Mesendoderm (in vitro differentiated cells): Measurements from ENCODE around the gene STAT4.
A peak's percentile ranks its signal among the peaks of the same experiment; 100 is the strongest.

ENCODE experiments used
- DNase-seq: peaks from one replicate; pipeline ENCODE4 v3.0.0; 2013
- H2AK5ac ChIP-seq: 2 replicates; pipeline ENCODE4 v1.6.1; 2013; ENCODE audit warnings: low read length, inconsistent platforms
- H2BK120ac ChIP-seq: 2 replicates; pipeline ENCODE4 v1.6.1; 2013; ENCODE audit warnings: low read depth, mild to moderate bottlenecking, low read length, moderate library complexity, mixed read lengths
- H2BK15ac ChIP-seq: replicated peaks from 2 replicates; pipeline ENCODE4 v1.6.1; 2013; ENCODE audit warnings: low read depth, mild to moderate bottlenecking, moderate library complexity
- H2BK5ac ChIP-seq: 2 replicates; pipeline ENCODE4 v1.6.1; 2013; ENCODE audit warnings: low read length, inconsistent platforms
- H3K18ac ChIP-seq: 2 replicates; pipeline ENCODE4 v1.6.1; 2013; ENCODE audit warnings: mild to moderate bottlenecking, low read length, mixed read lengths
- H3K23ac ChIP-seq: one replicate; pipeline ENCODE4 v1.6.1; 2013; ENCODE audit warnings: low read length
- H3K27ac ChIP-seq: 2 replicates; pipeline ENCODE4 v1.5.1; 2013; ENCODE audit warnings: low read depth, mild to moderate bottlenecking, inconsistent platforms, low read length, moderate library complexity
- H3K27me3 ChIP-seq: 2 replicates; pipeline ENCODE4 v1.6.1; 2013; ENCODE audit warnings: low read length, control low read depth, mild to moderate bottlenecking, inconsistent platforms; ENCODE audit not compliant: insufficient read depth, poor library complexity
- H3K36me3 ChIP-seq: 2 replicates; pipeline ENCODE4 v1.6.1; 2013; ENCODE audit warnings: low read length, inconsistent platforms; ENCODE audit not compliant: control insufficient read depth, insufficient read depth
- H3K4ac ChIP-seq: one replicate; pipeline ENCODE4 v1.6.1; 2013; ENCODE audit warnings: low read depth, mild to moderate bottlenecking, low read length, moderate library complexity
- H3K4me1 ChIP-seq: 2 replicates; pipeline ENCODE4 v1.6.1; 2013; ENCODE audit warnings: low read depth, low read length, inconsistent platforms; ENCODE audit not compliant: control insufficient read depth
- H3K4me2 ChIP-seq: 2 replicates; pipeline ENCODE4 v1.6.1; 2013; ENCODE audit warnings: low read length
- H3K4me3 ChIP-seq: 2 replicates; pipeline ENCODE4 v1.5.1; 2013; ENCODE audit warnings: mild to moderate bottlenecking, low read length
- H3K56ac ChIP-seq: one replicate; pipeline ENCODE4 v1.6.1; 2013; ENCODE audit warnings: low read length
- H3K79me1 ChIP-seq: 2 replicates; pipeline ENCODE4 v1.6.1; 2013; ENCODE audit warnings: low read length, inconsistent platforms
- H3K79me2 ChIP-seq: 2 replicates; pipeline ENCODE4 v1.6.1; 2013; ENCODE audit warnings: mild to moderate bottlenecking, low read length; ENCODE audit not compliant: control insufficient read depth, insufficient read depth
- H3K9ac ChIP-seq: 2 replicates; pipeline ENCODE4 v1.6.1; 2013; ENCODE audit warnings: low read length, inconsistent platforms
- H4K5ac ChIP-seq: one replicate; pipeline ENCODE4 v1.6.1; 2013; ENCODE audit warnings: low read length
- H4K8ac ChIP-seq: one replicate; pipeline ENCODE4 v1.6.1; 2013; ENCODE audit warnings: low read depth, mild to moderate bottlenecking, control low read depth, low read length, moderate library complexity
- WGBS: extraction: QIAGEN DNeasy Blood & Tissue Kit; methylation state at CpG from one replicate; pipeline ENCODE4 v1.1.7; 2013; ENCODE audit warnings: low lambda C conversion rate, missing lambda C conversion rate; ENCODE audit not compliant: insufficient coverage; ENCODE audit errors: extremely low coverage; 5-methylcytosine and 5-hydroxymethylcytosine counted together

Gene STAT4

GRCh38 chr2:190993292-190993643, 157.5 kb downstream of the STAT4 start:
- H4K8ac ChIP-seq = no peak overlapping the region
- H3K27me3 ChIP-seq = no peaks in the 10 kb centered on the region
- H3K9ac ChIP-seq = no peak overlapping the region
- H2BK15ac ChIP-seq = no peak overlapping the region
- WGBS = no CpG with 5 or more reads among the region's 6 CpGs
- no peaks in the 10 kb centered on the region for H3K79me2 ChIP-seq
- H2BK5ac ChIP-seq = no peak overlapping the region
- no peak for DNase-seq
- no peak overlapping the region for H2BK120ac ChIP-seq
- H3K18ac ChIP-seq = no peak overlapping the region
- no peaks in the 10 kb centered on the region for H3K4me1 ChIP-seq
- H3K4ac ChIP-seq = no peak overlapping the region
- H3K4me3 ChIP-seq = no peak overlapping the region
- H3K27ac ChIP-seq = no peak overlapping the region
- H3K79me1 ChIP-seq = no peaks in the 10 kb centered on the region
- H3K4me2 ChIP-seq = no peak overlapping the region
- H3K23ac ChIP-seq = no peak overlapping the region
- peaks cover 7% of the 10 kb centered on the region for H3K36me3 ChIP-seq
- H3K56ac ChIP-seq = no peak overlapping the region
- H2AK5ac ChIP-seq = no peak overlapping the region
- no peak overlapping the region for H4K5ac ChIP-seq

DNA sequence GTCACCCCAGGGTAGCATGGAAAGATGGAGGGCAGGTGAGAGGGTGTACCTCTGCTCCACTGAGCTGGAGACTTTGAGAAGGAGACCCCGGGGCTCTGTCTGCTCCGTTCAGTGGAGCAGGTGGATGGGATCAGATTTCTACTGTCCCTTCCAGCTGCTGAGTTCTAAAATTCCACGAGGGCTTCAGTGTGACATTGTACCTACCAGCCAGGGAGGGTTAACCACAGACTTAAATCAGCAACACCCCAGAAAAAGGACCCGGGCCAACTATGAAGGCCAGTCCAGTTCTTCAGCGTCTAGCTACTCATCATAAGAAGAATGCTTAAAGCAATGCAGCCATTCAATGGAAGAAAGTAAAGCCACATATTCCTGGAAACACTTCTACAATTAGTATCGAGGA, 160.7 kb downstream of the STAT4 start:
- no peak overlapping the region for H4K5ac ChIP-seq
- H3K79me1 ChIP-seq = no peaks in the 10 kb centered on the region
- H3K27ac ChIP-seq = no peak overlapping the region
- no peaks in the 10 kb centered on the region for H3K4me1 ChIP-seq
- no peak overlapping the region for H3K56ac ChIP-seq
- H2BK15ac ChIP-seq = no peak overlapping the region
- H2AK5ac ChIP-seq = no peak overlapping the region
- no peak overlapping the region for H3K4me2 ChIP-seq
- WGBS = no CpG with 5 or more reads among the region's 6 CpGs
- no peak overlapping the region for H4K8ac ChIP-seq
- no peak overlapping the region for H3K23ac ChIP-seq
- no peak overlapping the region for H3K9ac ChIP-seq
- no peaks in the 10 kb centered on the region for H3K27me3 ChIP-seq
- H2BK120ac ChIP-seq = no peak overlapping the region
- H2BK5ac ChIP-seq = no peak overlapping the region
- H3K36me3 ChIP-seq = peaks cover 12% of the 10 kb centered on the region
- H3K4me3 ChIP-seq = no peak overlapping the region
- DNase-seq = no peak
- H3K18ac ChIP-seq = no peak overlapping the region
- no peak overlapping the region for H3K4ac ChIP-seq
- no peaks in the 10 kb centered on the region for H3K79me2 ChIP-seq

DNA sequence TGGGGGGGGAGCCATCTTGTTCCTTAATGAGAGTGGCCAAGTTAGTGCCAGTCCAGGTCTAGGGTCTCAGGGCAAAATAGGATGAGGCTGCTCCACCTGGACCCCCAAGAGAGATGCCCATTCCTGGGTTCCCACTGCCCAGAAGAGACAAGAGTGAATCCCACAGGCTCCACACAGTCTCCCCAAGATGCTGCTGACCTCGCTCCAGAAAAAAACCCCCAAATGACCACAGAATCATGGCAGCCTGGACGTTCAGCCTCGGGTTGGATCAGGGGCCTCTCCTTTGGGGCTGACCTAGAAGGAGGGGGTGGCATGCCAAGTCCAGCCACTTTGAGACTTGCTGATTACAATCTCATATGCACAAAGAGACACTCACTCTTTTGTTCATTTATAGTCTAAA, 161.9 kb downstream of the STAT4 start:
- Histone ChIP-seq H2BK5ac (no peak overlapping the region), H4K8ac (no peak overlapping the region), H2BK15ac (no peak overlapping the region), H3K56ac (no peak overlapping the region), H3K4me3 (no peak overlapping the region), H3K36me3 (peaks cover 10% of the 10 kb centered on the region), H3K4ac (no peak overlapping the region), H3K9ac (no peak overlapping the region), H2BK120ac (no peak overlapping the region), H4K5ac (no peak overlapping the region), H3K4me1 (no peaks in the 10 kb centered on the region), H3K79me1 (no peaks in the 10 kb centered on the region), H3K4me2 (no peak overlapping the region), H3K27me3 (no peaks in the 10 kb centered on the region), H3K18ac (no peak overlapping the region), H3K27ac (no peak overlapping the region), H3K23ac (no peak overlapping the region), H2AK5ac (no peak overlapping the region), H3K79me2 (no peaks in the 10 kb centered on the region)
- DNase-seq = no peak
- no CpG with 5 or more reads among the region's 3 CpGs for WGBS

DNA sequence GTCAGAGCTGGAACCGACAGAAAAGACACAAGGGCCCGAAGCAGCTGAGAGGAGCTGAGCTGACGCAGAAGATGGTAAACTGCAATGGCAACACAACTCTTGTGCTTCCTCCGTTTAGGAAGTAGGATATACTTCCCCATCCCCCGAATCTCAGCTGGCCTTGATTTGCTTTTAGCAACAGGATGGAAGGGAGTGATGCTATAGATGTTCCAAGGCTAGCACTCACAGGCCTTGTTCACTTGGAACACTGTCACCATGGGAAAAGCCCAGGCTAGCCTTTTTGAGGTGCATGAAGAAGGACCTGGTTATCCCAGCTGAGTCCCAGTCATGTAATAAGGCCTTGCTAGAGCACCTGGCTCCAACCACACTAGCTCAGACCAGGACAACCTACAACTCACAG, 162.9 kb downstream of the STAT4 start:
- Histone ChIP-seq H2BK120ac (no peak overlapping the region), H3K4me3 (no peak overlapping the region), H3K27ac (no peak overlapping the region), H3K79me1 (no peaks in the 10 kb centered on the region), H2BK5ac (no peak overlapping the region), H3K4me2 (no peak overlapping the region), H3K27me3 (no peaks in the 10 kb centered on the region), H3K18ac (no peak overlapping the region), H2AK5ac (no peak overlapping the region), H3K4ac (no peak overlapping the region), H3K23ac (no peak overlapping the region), H4K5ac (no peak overlapping the region), H3K36me3 (peaks cover 10% of the 10 kb centered on the region), H3K79me2 (no peaks in the 10 kb centered on the region), H2BK15ac (no peak overlapping the region), H3K9ac (no peak overlapping the region), H4K8ac (no peak overlapping the region), H3K56ac (no peak overlapping the region), H3K4me1 (no peaks in the 10 kb centered on the region)
- WGBS = no CpG with 5 or more reads among the region's 5 CpGs
- no peak for DNase-seq

- no peaks in the 10 kb centered on the region for H3K79me2 ChIP-seq
- H3K4me1 ChIP-seq = no peaks in the 10 kb centered on the region
- H2BK120ac ChIP-seq = no peak overlapping the region
- WGBS = no CpG with 5 or more reads among the region's 1 CpG
- no peak overlapping the region for H3K4me2 ChIP-seq
- H3K18ac ChIP-seq = no peak overlapping the region
- H3K36me3 ChIP-seq = peaks cover 13% of the 10 kb centered on the region
- H2BK5ac ChIP-seq = no peak overlapping the region
- H4K8ac ChIP-seq = no peak overlapping the region
- no peak overlapping the region for H3K4ac ChIP-seq
- no peak overlapping the region for H2AK5ac ChIP-seq
- no peak for DNase-seq
- H3K4me3 ChIP-seq = no peak overlapping the region
- H3K23ac ChIP-seq = no peak overlapping the region
- H3K27me3 ChIP-seq = no peaks in the 10 kb centered on the region
- no peak overlapping the region for H2BK15ac ChIP-seq
- H3K9ac ChIP-seq = no peak overlapping the region
- H3K79me1 ChIP-seq = no peaks in the 10 kb centered on the region
- no peak overlapping the region for H4K5ac ChIP-seq
- H3K56ac ChIP-seq = no peak overlapping the region
- H3K27ac ChIP-seq = no peak overlapping the region
Observed at GRCh38 chr2:190987116-190987515, 163.7 kb downstream of the STAT4 start.

DNA sequence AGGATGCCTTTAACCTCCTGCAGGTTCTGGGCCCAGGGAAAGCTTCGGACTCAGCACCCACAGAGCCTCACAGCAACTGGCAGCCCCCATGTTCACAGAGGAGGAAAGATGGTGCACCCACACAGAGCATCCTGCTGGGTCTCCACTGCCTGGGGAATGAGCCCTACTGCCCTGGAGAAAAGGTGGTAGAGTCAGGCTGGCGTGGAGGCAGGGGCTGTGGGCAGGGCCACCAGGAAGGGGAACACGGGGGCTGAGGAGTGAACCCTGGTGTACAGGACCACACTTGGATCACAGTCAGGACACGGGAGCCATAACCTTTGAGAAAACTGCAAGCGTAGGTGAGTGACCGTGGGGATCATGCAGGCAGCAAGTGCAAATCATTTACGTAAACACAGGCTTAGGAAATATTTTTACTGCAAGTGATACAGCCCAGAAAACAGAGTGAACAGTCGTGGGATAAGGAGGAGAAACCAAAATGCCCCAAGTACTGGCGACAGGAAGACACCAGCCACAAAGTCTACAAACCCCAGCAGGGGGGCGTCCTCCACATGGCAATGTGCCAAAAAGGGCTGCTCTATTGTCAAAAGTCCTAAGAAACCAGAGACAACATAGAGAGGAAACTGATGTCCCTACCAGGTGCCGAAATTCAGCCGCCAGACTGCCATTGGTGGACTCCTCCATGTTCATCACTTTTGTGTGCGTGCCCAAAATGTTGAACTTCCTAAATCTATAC, 164.4 kb downstream of the STAT4 start:
- Histone ChIP-seq H2AK5ac (no peak overlapping the region), H3K23ac (no peak overlapping the region), H3K4me2 (no peak overlapping the region), H3K4ac (no peak overlapping the region), H3K36me3 (peaks cover 13% of the 10 kb centered on the region), H4K8ac (no peak overlapping the region), H3K4me1 (no peaks in the 10 kb centered on the region), H3K18ac (no peak overlapping the region), H2BK5ac (no peak overlapping the region), H2BK15ac (no peak overlapping the region), H4K5ac (no peak overlapping the region), H3K4me3 (no peak overlapping the region), H3K27ac (no peak overlapping the region), H3K9ac (no peak overlapping the region), H3K56ac (no peak overlapping the region), H3K79me2 (no peaks in the 10 kb centered on the region), H2BK120ac (no peak overlapping the region), H3K79me1 (no peaks in the 10 kb centered on the region), H3K27me3 (no peaks in the 10 kb centered on the region)
- no CpG with 5 or more reads among the region's 13 CpGs for WGBS
- peak; percentile 52 for DNase-seq
